Thyroid gland (tissue), 4 donors: ENCODE data around the gene TENT4B.

ENCODE experiments used
- POLR2A ChIP-seq, 2 donors: fragments of 450-650 bp; IDR thresholded peaks; one replicate each; pipeline ENCODE4 v1.6.1; 2017; ENCODE audit warnings: antibody characterized with exemption in 2 of 2, mild to moderate bottlenecking in 2 of 2, moderate library complexity in 1 of 2
- TF ChIP-seq, protein P1 (sequence below), 6 experiments: fragments of 200-600 bp in 3 of 6; fragments of 450-650 bp in 3 of 6; sonication (generic) in 3 of 6; IDR thresholded peaks; one replicate each; pipeline ENCODE4 v1.5.1; 2016 to 2019; ENCODE audit warnings: antibody characterized with exemption in 6 of 6, mild to moderate bottlenecking in 2 of 6, inconsistent platforms in 1 of 6, moderate library complexity in 1 of 6

DNA sequence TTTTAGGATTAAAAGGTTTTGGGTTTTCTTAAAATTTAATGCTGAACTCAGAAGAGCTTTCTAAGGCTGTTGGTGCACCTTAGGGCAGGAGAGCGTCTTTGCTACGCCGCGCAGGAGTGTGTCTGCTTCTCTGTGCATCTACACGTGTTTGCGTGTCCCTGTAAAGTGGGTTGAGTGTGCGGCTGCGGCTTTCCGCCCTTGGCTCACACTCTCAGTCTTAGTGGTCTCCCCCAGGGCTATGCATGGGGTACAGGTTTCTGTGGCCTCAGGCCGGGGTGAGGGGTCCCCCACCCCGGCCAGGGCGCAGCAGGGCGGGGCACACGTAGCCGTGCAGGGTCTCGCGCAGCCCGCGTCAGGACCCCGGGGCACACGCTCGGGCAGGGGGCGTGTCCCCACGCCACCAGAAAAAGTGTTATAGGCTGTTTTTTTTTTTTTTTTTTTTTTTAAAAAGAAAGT is 727 bp upstream of the TENT4B start:
- TF ChIP-seq, protein P1, sequence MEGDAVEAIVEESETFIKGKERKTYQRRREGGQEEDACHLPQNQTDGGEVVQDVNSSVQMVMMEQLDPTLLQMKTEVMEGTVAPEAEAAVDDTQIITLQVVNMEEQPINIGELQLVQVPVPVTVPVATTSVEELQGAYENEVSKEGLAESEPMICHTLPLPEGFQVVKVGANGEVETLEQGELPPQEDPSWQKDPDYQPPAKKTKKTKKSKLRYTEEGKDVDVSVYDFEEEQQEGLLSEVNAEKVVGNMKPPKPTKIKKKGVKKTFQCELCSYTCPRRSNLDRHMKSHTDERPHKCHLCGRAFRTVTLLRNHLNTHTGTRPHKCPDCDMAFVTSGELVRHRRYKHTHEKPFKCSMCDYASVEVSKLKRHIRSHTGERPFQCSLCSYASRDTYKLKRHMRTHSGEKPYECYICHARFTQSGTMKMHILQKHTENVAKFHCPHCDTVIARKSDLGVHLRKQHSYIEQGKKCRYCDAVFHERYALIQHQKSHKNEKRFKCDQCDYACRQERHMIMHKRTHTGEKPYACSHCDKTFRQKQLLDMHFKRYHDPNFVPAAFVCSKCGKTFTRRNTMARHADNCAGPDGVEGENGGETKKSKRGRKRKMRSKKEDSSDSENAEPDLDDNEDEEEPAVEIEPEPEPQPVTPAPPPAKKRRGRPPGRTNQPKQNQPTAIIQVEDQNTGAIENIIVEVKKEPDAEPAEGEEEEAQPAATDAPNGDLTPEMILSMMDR (IDR thresholded peaks at IDR 0.05): no peak
- TF ChIP-seq POLR2A (IDR thresholded peaks at IDR 0.05): no peak
